Raji (cell line): ENCODE measurements around the gene TOMM40.
"Not testable (repeated sequence)": the region's sequence is repeated elsewhere in the genome, so short reads cannot be mapped to it uniquely, and the experiment has no call there.

Experiments used
- POLR2A ChIP-seq: IDR thresholded peaks from 2 replicates; pipeline ENCODE4 v1.6.1; 2011; ENCODE audit warnings: low read depth, low read length, control low read depth; ENCODE audit not compliant: insufficient read depth

Gene TOMM40

DNA sequence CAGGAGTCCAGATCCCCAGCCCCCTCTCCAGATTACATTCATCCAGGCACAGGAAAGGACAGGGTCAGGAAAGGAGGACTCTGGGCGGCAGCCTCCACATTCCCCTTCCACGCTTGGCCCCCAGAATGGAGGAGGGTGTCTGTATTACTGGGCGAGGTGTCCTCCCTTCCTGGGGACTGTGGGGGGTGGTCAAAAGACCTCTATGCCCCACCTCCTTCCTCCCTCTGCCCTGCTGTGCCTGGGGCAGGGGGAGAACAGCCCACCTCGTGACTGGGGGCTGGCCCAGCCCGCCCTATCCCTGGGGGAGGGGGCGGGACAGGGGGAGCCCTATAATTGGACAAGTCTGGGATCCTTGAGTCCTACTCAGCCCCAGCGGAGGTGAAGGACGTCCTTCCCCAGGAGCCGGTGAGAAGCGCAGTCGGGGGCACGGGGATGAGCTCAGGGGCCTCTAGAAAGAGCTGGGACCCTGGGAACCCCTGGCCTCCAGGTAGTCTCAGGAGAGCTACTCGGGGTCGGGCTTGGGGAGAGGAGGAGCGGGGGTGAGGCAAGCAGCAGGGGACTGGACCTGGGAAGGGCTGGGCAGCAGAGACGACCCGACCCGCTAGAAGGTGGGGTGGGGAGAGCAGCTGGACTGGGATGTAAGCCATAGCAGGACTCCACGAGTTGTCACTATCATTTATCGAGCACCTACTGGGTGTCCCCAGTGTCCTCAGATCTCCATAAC is 14.5 kb downstream of the TOMM40 start, which contains the start of gene APOE:
APOE (plus strand) TSS at position 360 of the 724 bp plus-strand sequence. CDS start 829 bp downstream, outside the sequence.
- no peak for TF ChIP-seq POLR2A

DNA sequence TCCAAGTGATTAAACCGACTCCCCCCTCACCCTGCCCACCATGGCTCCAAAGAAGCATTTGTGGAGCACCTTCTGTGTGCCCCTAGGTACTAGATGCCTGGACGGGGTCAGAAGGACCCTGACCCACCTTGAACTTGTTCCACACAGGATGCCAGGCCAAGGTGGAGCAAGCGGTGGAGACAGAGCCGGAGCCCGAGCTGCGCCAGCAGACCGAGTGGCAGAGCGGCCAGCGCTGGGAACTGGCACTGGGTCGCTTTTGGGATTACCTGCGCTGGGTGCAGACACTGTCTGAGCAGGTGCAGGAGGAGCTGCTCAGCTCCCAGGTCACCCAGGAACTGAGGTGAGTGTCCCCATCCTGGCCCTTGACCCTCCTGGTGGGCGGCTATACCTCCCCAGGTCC is 16.6 kb downstream of the TOMM40 start:
- no peak for TF ChIP-seq POLR2A

DNA sequence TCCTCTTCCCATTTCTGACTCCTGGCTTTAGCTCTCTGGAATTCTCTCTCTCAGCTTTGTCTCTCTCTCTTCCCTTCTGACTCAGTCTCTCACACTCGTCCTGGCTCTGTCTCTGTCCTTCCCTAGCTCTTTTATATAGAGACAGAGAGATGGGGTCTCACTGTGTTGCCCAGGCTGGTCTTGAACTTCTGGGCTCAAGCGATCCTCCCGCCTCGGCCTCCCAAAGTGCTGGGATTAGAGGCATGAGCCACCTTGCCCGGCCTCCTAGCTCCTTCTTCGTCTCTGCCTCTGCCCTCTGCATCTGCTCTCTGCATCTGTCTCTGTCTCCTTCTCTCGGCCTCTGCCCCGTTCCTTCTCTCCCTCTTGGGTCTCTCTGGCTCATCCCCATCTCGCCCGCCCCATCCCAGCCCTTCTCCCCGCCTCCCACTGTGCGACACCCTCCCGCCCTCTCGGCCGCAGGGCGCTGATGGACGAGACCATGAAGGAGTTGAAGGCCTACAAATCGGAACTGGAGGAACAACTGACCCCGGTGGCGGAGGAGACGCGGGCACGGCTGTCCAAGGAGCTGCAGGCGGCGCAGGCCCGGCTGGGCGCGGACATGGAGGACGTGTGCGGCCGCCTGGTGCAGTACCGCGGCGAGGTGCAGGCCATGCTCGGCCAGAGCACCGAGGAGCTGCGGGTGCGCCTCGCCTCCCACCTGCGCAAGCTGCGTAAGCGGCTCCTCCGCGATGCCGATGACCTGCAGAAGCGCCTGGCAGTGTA is 17.2 kb downstream of the TOMM40 start:
- TF ChIP-seq POLR2A, result no peak

DNA sequence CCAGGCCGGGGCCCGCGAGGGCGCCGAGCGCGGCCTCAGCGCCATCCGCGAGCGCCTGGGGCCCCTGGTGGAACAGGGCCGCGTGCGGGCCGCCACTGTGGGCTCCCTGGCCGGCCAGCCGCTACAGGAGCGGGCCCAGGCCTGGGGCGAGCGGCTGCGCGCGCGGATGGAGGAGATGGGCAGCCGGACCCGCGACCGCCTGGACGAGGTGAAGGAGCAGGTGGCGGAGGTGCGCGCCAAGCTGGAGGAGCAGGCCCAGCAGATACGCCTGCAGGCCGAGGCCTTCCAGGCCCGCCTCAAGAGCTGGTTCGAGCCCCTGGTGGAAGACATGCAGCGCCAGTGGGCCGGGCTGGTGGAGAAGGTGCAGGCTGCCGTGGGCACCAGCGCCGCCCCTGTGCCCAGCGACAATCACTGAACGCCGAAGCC is 17.8 kb downstream of the TOMM40 start:
- TF ChIP-seq POLR2A, result no peak

DNA sequence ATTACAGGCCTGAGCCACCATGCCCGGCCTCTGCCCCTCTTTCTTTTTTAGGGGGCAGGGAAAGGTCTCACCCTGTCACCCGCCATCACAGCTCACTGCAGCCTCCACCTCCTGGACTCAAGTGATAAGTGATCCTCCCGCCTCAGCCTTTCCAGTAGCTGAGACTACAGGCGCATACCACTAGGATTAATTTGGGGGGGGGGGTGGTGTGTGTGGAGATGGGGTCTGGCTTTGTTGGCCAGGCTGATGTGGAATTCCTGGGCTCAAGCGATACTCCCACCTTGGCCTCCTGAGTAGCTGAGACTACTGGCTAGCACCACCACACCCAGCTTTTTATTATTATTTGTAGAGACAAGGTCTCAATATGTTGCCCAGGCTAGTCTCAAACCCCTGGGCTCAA is 18.7 kb downstream of the TOMM40 start:
- no peak for TF ChIP-seq POLR2A

DNA sequence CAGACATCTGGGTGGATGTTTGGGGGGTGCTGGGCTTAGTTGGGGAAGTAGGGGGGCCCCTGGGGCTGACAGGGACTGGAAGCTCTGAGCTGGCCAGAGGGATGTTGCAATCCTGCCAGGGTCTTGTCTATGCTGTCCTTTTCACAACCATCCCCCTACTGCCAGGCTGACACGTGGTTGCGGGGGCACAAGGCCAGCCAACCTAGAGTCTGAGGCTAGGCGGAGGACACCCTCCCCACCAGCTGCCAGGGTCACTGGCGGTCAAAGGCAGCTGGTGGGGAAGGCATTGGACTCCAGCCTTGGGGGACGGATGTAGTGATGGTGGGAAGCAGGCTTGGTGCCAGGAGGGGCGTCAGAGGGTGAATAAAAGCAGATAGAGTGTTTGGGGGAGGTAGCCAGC is 21.8 kb downstream of the TOMM40 start:
- TF ChIP-seq POLR2A, result no peak

DNA sequence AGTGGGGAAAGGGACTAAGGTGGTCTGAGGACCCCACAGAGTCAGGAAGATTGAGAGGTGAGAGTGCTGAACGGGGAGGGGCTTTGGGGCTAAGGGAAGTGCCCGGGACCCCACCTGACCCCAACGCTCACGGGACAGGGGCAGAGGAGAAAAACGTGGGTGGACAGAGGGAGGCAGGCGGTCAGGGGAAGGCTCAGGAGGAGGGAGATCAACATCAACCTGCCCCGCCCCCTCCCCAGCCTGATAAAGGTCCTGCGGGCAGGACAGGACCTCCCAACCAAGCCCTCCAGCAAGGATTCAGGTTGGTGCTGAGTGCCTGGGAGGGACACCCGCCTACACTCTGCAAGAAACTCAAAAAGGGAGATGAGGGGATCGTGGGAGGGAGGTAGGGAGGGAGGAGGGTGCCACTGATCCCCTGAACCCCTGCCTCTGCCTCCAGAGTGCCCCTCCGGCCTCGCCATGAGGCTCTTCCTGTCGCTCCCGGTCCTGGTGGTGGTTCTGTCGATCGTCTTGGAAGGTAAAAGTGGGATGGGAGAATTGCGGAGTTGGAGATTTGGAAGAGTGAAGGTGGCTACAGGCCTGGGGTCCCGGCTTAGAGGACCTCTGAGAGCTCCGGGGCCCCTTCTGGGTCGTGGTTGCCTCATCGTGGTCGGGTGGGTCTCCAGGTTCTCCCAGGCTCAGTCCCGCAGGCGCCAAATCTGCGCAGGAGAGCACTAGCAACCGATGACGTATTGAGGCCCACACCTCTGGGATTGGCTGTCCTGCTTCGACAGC is 23.6 kb downstream of the TOMM40 start, which contains the start of gene APOC1:
APOC1 (plus strand) TSS at position 176 of the 774 bp plus-strand sequence; CDS start at position 460, 284 bp downstream.
- not testable (repeated sequence) for TF ChIP-seq POLR2A

DNA sequence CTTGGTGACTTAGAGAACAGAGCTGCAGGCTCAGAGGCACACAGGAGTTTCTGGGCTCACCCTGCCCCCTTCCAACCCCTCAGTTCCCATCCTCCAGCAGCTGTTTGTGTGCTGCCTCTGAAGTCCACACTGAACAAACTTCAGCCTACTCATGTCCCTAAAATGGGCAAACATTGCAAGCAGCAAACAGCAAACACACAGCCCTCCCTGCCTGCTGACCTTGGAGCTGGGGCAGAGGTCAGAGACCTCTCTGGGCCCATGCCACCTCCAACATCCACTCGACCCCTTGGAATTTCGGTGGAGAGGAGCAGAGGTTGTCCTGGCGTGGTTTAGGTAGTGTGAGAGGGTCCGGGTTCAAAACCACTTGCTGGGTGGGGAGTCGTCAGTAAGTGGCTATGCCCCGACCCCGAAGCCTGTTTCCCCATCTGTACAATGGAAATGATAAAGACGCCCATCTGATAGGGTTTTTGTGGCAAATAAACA is 33.2 kb downstream of the TOMM40 start:
- TF ChIP-seq POLR2A, result no peak

DNA sequence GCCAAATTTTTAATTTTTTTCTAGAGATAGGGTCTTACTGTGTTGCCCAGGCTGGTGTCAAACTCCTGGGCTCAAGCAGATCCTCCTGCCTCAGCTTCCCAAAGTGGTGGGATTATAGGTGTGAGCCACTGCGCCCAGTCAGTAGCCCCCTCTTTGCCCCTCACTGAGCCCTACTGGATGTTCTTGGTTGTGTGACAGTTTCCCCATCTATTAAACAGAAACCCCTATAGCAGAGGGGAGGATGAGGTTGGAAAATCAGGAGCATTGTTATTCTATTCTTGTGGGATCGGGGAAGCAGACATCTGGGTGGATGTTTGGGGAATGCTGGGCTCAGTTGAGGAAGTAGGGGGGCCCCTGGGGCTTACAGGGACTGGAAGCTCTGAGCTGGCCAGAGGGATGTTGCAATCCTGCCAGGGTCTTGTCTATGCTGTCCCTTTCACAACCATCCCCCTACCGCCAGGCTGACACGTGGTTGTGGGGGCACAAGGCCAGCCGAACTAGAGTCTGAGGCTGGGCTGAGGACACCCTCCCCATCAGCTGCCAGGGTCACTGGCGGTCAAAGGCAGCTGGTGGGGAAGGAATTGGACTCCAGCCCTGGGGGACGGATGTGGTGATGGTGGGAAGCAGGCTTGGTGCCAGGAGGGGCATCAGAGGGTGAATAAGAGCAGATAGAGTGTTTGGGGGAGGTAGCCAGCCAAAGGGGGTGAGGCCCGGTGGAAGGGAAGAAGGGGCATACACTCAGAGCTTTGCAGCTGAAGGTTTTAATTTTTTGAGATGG is 34.2 kb downstream of the TOMM40 start:
- no peak for TF ChIP-seq POLR2A

DNA sequence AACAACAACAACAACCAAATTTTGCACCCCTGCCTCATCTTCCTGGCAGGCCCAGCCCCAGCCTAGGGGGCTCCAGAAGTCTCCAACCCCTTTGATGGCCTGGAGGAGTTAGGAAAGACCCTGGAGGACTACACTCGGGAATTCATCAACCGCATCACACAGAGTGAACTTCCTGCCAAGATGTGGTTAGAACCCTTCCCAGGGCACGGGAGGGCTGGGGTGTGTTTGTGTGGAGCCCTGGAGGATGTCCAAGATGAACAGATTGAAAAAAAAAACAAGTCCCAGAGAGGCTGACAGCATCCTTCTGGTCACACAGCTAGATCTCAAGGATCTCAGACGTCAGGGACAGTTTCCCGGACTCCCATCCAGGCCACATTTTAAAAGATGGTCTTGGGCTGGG is 36.7 kb downstream of the TOMM40 start:
- TF ChIP-seq POLR2A, result no peak

DNA sequence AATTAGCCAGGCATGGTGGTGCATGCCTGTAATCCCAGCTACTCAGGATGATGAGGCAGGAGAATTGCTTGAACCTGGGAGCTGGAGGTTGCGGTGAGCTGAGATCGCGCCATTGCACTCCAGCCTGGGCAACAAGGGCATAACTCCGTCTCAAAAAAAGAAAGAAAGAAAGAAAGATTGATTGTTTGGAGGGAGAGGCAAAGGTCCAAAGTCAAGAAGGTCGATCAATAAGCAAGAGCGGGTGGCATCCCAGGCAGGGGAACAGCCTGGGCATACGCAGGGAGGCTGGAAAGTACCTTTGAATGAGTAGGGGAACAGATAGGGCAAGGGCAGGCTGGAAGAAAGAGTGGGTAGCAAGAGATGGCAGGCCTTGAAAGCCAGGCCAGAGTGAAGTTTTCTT is 39.0 kb downstream of the TOMM40 start:
- no peak for TF ChIP-seq POLR2A

DNA sequence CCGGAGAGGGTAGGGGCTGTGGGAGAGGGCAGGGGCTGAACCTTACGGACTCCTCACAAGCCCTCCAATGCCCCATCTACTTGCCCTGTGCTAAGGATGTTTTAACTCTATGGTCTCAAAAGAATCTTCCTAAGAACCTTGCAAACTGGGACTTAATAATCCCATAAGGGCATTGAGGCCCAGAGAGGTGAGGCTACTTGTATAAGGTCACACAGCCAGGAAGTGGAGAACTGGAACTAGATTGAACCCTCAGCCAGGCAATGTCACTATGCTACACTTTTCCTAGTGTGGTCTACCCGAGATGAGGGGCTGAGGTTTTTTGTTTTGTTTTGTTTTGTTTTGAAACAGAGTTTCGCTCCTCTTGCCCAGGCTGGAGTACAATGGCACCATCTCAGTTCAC is 40.5 kb downstream of the TOMM40 start:
- TF ChIP-seq POLR2A, result no peak

DNA sequence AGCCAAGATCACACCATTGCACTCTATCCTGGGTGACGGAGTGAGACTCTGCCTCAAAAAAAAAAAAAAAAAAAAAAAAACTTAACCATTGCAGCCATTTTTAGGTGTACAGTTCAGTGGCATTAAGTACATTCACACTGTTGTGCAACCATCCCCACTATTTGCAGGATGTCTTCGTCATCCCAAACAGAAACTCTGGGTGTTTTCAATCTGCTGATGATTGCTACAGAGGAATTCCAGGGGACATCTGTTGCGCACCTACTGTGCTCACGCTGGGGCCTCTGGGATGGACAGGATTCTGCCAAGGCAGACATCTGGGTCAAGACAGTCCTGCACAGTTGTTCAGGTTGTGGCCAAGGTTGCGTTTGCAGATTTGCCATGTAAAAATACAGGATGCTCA is 48.6 kb downstream of the TOMM40 start:
- TF ChIP-seq POLR2A, result no peak

DNA sequence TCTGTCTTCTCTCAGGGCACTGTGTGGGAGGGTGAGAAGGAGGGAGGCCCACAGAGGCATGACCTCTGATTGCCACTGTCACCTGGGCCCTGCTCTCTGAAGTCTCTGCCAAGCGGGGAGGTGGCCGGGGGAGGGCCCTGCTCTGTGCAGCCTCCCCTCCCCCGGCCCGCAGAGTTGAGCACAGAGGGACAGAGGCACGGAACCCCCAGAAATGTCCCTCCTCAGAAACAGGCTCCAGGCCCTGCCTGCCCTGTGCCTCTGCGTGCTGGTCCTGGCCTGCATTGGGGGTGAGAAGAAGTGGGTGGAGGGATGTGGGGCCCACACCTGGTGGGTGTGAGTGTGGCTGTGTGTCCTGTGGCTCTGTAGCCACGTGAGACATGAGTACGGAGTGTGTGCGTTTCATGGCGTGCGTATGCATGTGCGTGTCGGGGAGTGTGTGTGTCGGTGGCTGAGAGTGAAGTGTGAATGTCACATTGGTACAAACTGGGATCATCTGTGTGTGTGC is 51.1 kb downstream of the TOMM40 start, which contains the start of gene APOC4:
APOC4 (plus strand) TSS at position 171 of the 505 bp plus-strand sequence; CDS start at position 212, 41 bp downstream.
- TF ChIP-seq POLR2A, result no peak
